DND-41 (cell line): ENCODE measurements around the gene NCOR1.

Source experiments
- ATAC-seq: fragments of 200-7000 bp; cut with Tn5 transposase; 3 replicates; pipeline ENCODE4 v1.9.1; 2021; ENCODE audit warnings: low read depth; ENCODE audit not compliant: insufficient read depth
- DNase-seq: peaks from one replicate; pipeline ENCODE4 v3.0.0-alpha.2; 2020
- H2AFZ ChIP-seq: 2 replicates; pipeline ENCODE4 v1.6.0; 2012; ENCODE audit warnings: low read depth, low read length
- H3K27ac ChIP-seq: 2 replicates; pipeline ENCODE4 v1.5.1; 2012; ENCODE audit warnings: low read length, inconsistent platforms
- H3K27me3 ChIP-seq: fragments of 200-600 bp; sonication (generic); 2 replicates; pipeline ENCODE4 v1.6.0; 2012; ENCODE audit warnings: low read length, mild to moderate bottlenecking, inconsistent platforms; ENCODE audit not compliant: insufficient read depth, poor library complexity
- H3K36me3 ChIP-seq: 2 replicates; pipeline ENCODE4 v1.5.1; 2012; ENCODE audit warnings: low read length, inconsistent platforms; ENCODE audit not compliant: insufficient read depth
- H3K4me1 ChIP-seq: 2 replicates; pipeline ENCODE4 v1.5.1; 2012; ENCODE audit warnings: mild to moderate bottlenecking, low read length; ENCODE audit not compliant: insufficient read depth
- H3K4me2 ChIP-seq: 2 replicates; pipeline ENCODE4 v1.6.0; 2012; ENCODE audit warnings: mild to moderate bottlenecking, moderate library complexity, low read length, inconsistent platforms; ENCODE audit not compliant: insufficient read depth
- H3K4me3 ChIP-seq, 2 experiments: fragments of 200-600 bp in 1 of 2; shearing (Covaris generic) in 1 of 2; 2 replicates each; pipeline ENCODE4 v1.5.1; 2012 to 2016; ENCODE audit warnings: inconsistent platforms in 2 of 2, low read length in 2 of 2, mild to moderate bottlenecking in 2 of 2, low read depth in 1 of 2, moderate library complexity in 1 of 2
- H3K79me2 ChIP-seq: 2 replicates; pipeline ENCODE4 v1.6.0; 2012; ENCODE audit warnings: low read length, inconsistent platforms; ENCODE audit not compliant: insufficient read depth
- H3K9ac ChIP-seq: 2 replicates; pipeline ENCODE4 v1.6.0; 2012; ENCODE audit warnings: low read depth, mild to moderate bottlenecking, inconsistent platforms, low read length, moderate library complexity
- H3K9me3 ChIP-seq: 2 replicates; pipeline ENCODE4 v1.5.1; 2012; ENCODE audit warnings: low read length, moderate library complexity, mild to moderate bottlenecking, inconsistent platforms; ENCODE audit not compliant: insufficient read depth, severe bottlenecking
- H4K20me1 ChIP-seq: 2 replicates; pipeline ENCODE4 v1.6.0; 2012; ENCODE audit warnings: low read length; ENCODE audit not compliant: insufficient read depth
- CTCF ChIP-seq: IDR thresholded peaks from 2 replicates; pipeline ENCODE4 v1.5.1; 2012; ENCODE audit warnings: borderline replicate concordance, low read length, moderate library complexity, mild to moderate bottlenecking; ENCODE audit not compliant: poor library complexity, severe bottlenecking; ENCODE audit errors: extremely low read depth
- EZH2 ChIP-seq: IDR thresholded peaks from 3 replicates; pipeline ENCODE4 v1.6.1; 2012; ENCODE audit warnings: borderline replicate concordance, low read depth, mild to moderate bottlenecking, moderate library complexity, low read length, inconsistent platforms; ENCODE audit not compliant: severe bottlenecking

NCOR1 gene

DNA sequence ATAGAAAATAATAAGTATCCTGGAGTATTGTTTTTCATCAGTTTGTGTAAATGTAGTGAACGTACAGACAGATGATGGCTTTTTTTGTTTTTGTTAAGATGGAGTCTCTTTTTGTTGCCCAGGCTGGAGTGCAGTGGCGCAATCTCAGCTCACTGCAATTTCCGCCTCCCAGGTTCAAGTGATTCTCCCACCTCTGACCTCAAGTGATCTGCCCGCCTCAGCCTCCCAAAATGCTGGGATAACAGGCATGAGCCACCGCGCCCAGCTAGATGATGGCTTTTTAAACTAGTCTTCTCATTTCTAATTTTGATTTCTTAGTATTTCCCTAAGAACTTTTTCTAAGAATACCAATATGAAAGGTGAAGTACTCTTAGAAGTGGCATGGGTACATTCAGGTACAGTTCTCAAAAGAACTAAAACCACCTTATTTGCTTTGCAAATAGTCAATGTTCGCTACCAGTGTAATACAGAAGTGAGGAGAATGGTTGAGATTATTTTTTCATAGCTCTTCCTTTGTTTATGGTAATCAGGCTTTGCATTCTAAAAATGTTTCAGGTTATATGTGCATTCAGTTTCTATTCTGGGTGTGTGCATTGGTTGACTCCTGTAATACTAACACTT is 181.5 kb downstream of the NCOR1 start:
- H3K9me3 ChIP-seq: no peaks in the 10 kb centered on the region
- H2AFZ ChIP-seq: no peak overlapping the region
- no peaks in the 10 kb centered on the region for H4K20me1 ChIP-seq
- H3K27me3 ChIP-seq: no peaks in the 10 kb centered on the region
- H3K9ac ChIP-seq: no peak overlapping the region
- no peaks in the 10 kb centered on the region for H3K4me1 ChIP-seq
- no peak overlapping the region for H3K4me2 ChIP-seq
- ATAC-seq (no peak), DNase-seq (no peak)
- H3K36me3 ChIP-seq: peaks cover 99% of the 10 kb centered on the region
- no peaks in the 10 kb centered on the region for H3K79me2 ChIP-seq
- no peak for TF ChIP-seq CTCF
- no peak for TF ChIP-seq EZH2
- no peak overlapping the region for H3K4me3 ChIP-seq
- no peak overlapping the region for H3K27ac ChIP-seq

- Histone ChIP-seq H3K9me3 (no peaks in the 10 kb centered on the region), H3K4me1 (no peaks in the 10 kb centered on the region), H3K79me2 (peaks cover 24% of the 10 kb centered on the region), H3K27me3 (no peaks in the 10 kb centered on the region), H3K27ac (no peak overlapping the region), H3K36me3 (peaks cover 97% of the 10 kb centered on the region), H3K4me3 (no peak overlapping the region), H3K9ac (no peak overlapping the region), H4K20me1 (no peaks in the 10 kb centered on the region), H3K4me2 (no peak overlapping the region), H2AFZ (no peak overlapping the region)
- TF ChIP-seq EZH2 (no peak), CTCF (no peak)
- DNase-seq (no peak), ATAC-seq (no peak)
Measured at GRCh38 chr17:16027708-16028584, 187.4 kb downstream of the NCOR1 start.

DNA sequence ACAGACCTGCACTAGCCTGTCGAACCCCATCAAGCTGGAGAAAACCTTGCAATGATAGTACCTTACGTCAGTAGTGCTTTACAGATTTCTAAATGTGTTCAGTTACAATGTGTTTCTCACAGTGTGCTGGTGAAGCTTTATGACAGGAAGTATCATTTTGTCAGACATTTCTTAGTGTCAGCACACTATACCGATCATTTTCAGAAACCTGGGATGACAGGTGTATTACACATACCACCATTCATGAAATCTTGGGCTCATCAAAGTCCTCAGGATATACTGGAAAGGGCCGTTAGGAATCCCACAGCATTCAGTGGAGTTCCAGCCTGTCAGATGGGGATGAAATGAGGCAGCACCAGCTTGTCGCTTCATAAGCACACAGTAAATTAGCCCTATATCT is 188.4 kb downstream of the NCOR1 start:
- H4K20me1 ChIP-seq: peaks cover 5% of the 10 kb centered on the region; the same call in 1 of the 2 replicates
- H3K4me1 ChIP-seq: no peaks in the 10 kb centered on the region
- no peak for ATAC-seq
- H2AFZ ChIP-seq: no peak overlapping the region
- H3K36me3 ChIP-seq: peaks cover 93% of the 10 kb centered on the region
- TF ChIP-seq CTCF (no peak), EZH2 (no peak)
- peaks cover 31% of the 10 kb centered on the region for H3K79me2 ChIP-seq
- no peak overlapping the region for H3K27ac ChIP-seq
- H3K4me2 ChIP-seq: no peak overlapping the region
- no peak overlapping the region for H3K9ac ChIP-seq
- H3K4me3 ChIP-seq: no peak overlapping the region
- DNase-seq: no peak
- no peaks in the 10 kb centered on the region for H3K9me3 ChIP-seq
- no peaks in the 10 kb centered on the region for H3K27me3 ChIP-seq
